Lung (tissue), 12 donors: ENCODE data around the gene AIMP1. TPM values are rescaled to one million over a fixed set of nuclear protein-coding genes. Genes with fewer than 3 reads are reported as not detected.

Experiments used
- ATAC-seq: fragments of 200-7000 bp; cut with Tn5 transposase; one replicate; pipeline ENCODE4 v1.9.1; 2020; ENCODE audit warnings: moderate number of reproducible peaks; ENCODE audit not compliant: insufficient read depth, low FRiP score
- DNase-seq, 3 donors: peaks; one replicate each; pipeline ENCODE4 v3.0.0-alpha.2; 2013 to 2017
- H3K27ac ChIP-seq, 2 donors: one replicate each; pipeline ENCODE4 v1.5.1; 2013; ENCODE audit warnings: mild to moderate bottlenecking in 2 of 2, moderate library complexity in 2 of 2, control low read depth in 1 of 2, inconsistent platforms in 1 of 2, low read depth in 1 of 2, low read length in 1 of 2
- H3K27me3 ChIP-seq, 3 donors: one replicate each; pipeline ENCODE4 v1.5.1; 2013; ENCODE audit warnings: low read length in 2 of 3; ENCODE audit not compliant: control insufficient read depth in 3 of 3, insufficient read depth in 3 of 3
- H3K36me3 ChIP-seq, 4 donors: one replicate each; pipeline ENCODE4 v1.5.1; 2013; ENCODE audit warnings: low read length in 4 of 4, mild to moderate bottlenecking in 1 of 4, moderate library complexity in 1 of 4; ENCODE audit not compliant: control insufficient read depth in 4 of 4, insufficient read depth in 4 of 4
- H3K4me1 ChIP-seq, 5 donors: one replicate each; pipeline ENCODE4 v1.5.1; 2013; ENCODE audit warnings: low read length in 5 of 5, mild to moderate bottlenecking in 2 of 5, moderate library complexity in 1 of 5; ENCODE audit not compliant: control insufficient read depth in 5 of 5, insufficient read depth in 5 of 5
- H3K4me3 ChIP-seq: one replicate; pipeline ENCODE4 v1.5.1; 2013; ENCODE audit warnings: mild to moderate bottlenecking, control low read depth, moderate library complexity
- H3K9ac ChIP-seq, 2 donors: one replicate each; pipeline ENCODE4 v1.5.1; 2013; ENCODE audit warnings: low read length in 2 of 2, control low read depth in 1 of 2; ENCODE audit not compliant: insufficient read depth in 1 of 2
- H3K9me3 ChIP-seq, 4 donors: one replicate each; pipeline ENCODE4 v1.5.1; 2013; ENCODE audit warnings: low read length in 3 of 4, mild to moderate bottlenecking in 1 of 4, moderate library complexity in 1 of 4; ENCODE audit not compliant: control insufficient read depth in 4 of 4, insufficient read depth in 3 of 4
- CTCF ChIP-seq: IDR thresholded peaks from 2 replicates; pipeline ENCODE4 v1.5.1; 2012; ENCODE audit warnings: mild to moderate bottlenecking; ENCODE audit errors: control extremely low read depth, extremely low read depth
- WGBS, 2 donors: extraction: QIAGEN DNeasy Blood & Tissue Kit; methylation state at CpG; one replicate each; pipeline ENCODE4 v1.1.7; 2013; 5-methylcytosine and 5-hydroxymethylcytosine counted together
- polyA plus RNA-seq, 2 donors: library from polyadenylated mRNA; stranded (reverse); fragments of 200-250 nt; gene quantifications; one replicate each; pipeline ENCODE4 v1.2.1, GENCODE V29; 2013
- total RNA-seq, 2 donors: library from RNA; depleted of rRNA in 1 of 2; stranded (reverse); fragments of >200 nt in 1 of 2; gene quantifications; one replicate each; pipeline ENCODE4 v1.2.1, GENCODE V29; 2014 to 2021
- donor health status: control.
- donor health status: control.
- donor health status: Bipolar disorder and iron deficiency.
- donor health status: healthy.
- donor health status: DM: yes; HTN: yes; CAD: no.

The AIMP1 gene
- total and polyA plus RNA-seq, 4 donors: 28.7 to 40.7 (median 30.1) TPM

GRCh38 chr4:106369456-106370060, 53.2 kb downstream of the AIMP1 start:
- no peak overlapping the region for H3K9ac ChIP-seq
- no peak overlapping the region for H3K4me3 ChIP-seq
- ATAC-seq (no peak), DNase-seq (peak; percentile 42 to 86 (median 72))
- H3K4me1 ChIP-seq: peaks cover 0 to 7% (median 0%) of the 10 kb centered on the region in 5 donors
- TF ChIP-seq CTCF: peak; percentile 4
- H3K27ac ChIP-seq: no peak overlapping the region
- H3K36me3 ChIP-seq: no peaks in the 10 kb centered on the region
- no peaks in the 10 kb centered on the region for H3K9me3 ChIP-seq
- peaks cover 0 to 17% (median 0%) of the 10 kb centered on the region in 3 donors for H3K27me3 ChIP-seq
- WGBS, 2 donors: 29 to 32% methylated on average over 6 of the region's 6 CpGs

- H3K27me3 ChIP-seq: peaks cover 0 to 17% (median 0%) of the 10 kb centered on the region in 3 donors
- H3K27ac ChIP-seq: no peak overlapping the region
- no peaks in the 10 kb centered on the region for H3K36me3 ChIP-seq
- TF ChIP-seq CTCF: no peak
- H3K4me3 ChIP-seq: no peak overlapping the region
- no peak overlapping the region for H3K9ac ChIP-seq
- no peaks in the 10 kb centered on the region for H3K9me3 ChIP-seq
- ATAC-seq (no peak), DNase-seq (no peak)
- peaks cover 0 to 7% (median 0%) of the 10 kb centered on the region in 5 donors for H3K4me1 ChIP-seq
- WGBS, 2 donors: 58 to 64% methylated on average over 2 of the region's 2 CpGs
These were observed 53.9 kb downstream of the AIMP1 start for GRCh38 chr4:106370214-106370613.

GRCh38 chr4:106371161-106371560, 54.8 kb downstream of the AIMP1 start:
- Histone ChIP-seq H3K4me1 (peaks cover 0 to 7% (median 0%) of the 10 kb centered on the region in 5 donors), H3K36me3 (no peaks in the 10 kb centered on the region), H3K4me3 (no peak overlapping the region), H3K9ac (no peak overlapping the region), H3K27ac (no peak overlapping the region), H3K9me3 (no peaks in the 10 kb centered on the region), H3K27me3 (peaks cover 0 to 17% (median 0%) of the 10 kb centered on the region in 3 donors)
- no peak for DNase-seq
- ATAC-seq: no peak
- no peak for TF ChIP-seq CTCF

- Histone ChIP-seq H3K4me1 (peaks cover 0 to 7% (median 0%) of the 10 kb centered on the region in 5 donors), H3K4me3 (no peak overlapping the region), H3K27me3 (peaks cover 0 to 17% (median 0%) of the 10 kb centered on the region in 3 donors), H3K27ac (no peak overlapping the region), H3K36me3 (no peaks in the 10 kb centered on the region), H3K9ac (no peak overlapping the region), H3K9me3 (no peaks in the 10 kb centered on the region)
- ATAC-seq: no peak
- DNase-seq: no peak
- TF ChIP-seq CTCF: no peak
- 61 to 76% methylated on average over 3 of the region's 3 CpGs for WGBS, 2 donors
These were observed 56.7 kb downstream of the AIMP1 start for GRCh38 chr4:106373026-106373425.
